ENCODE data around the gene EEF1A2. TPM values are rescaled to one million over a fixed set of nuclear protein-coding genes. Genes with fewer than 3 reads are reported as not detected.

Gene EEF1A2
- total RNA-seq, 1 donor from 2014 or later, result 0.67 TPM

- intact Hi-C loops (cut with DNase I), result no loop called here
- no peak for DNase-seq
- Histone ChIP-seq H3K36me3 (peaks cover 18% of the 10 kb centered on the region), H3K9me3 (no peaks in the 10 kb centered on the region), H3K4me1 (peaks cover 16% of the 10 kb centered on the region), H3K27me3 (no peaks in the 10 kb centered on the region), H3K4me3 (no peak overlapping the region), H3K27ac (no peak overlapping the region)
- ATAC-seq, result no peak
- TF ChIP-seq CTCF (IDR thresholded peaks at IDR 0.05), result no peak
Observed at GRCh38 chr20:63525971-63526370, 27.1 kb upstream of the EEF1A2 start.

GRCh38 chr20:63525185-63525584 is 26.3 kb upstream of the EEF1A2 start:
- no peak for TF ChIP-seq CTCF (IDR thresholded peaks at IDR 0.05)
- no peaks in the 10 kb centered on the region for H3K9me3 ChIP-seq
- DNase-seq (no peak), ATAC-seq (no peak)
- peaks cover 18% of the 10 kb centered on the region for H3K36me3 ChIP-seq
- intact Hi-C loops (cut with DNase I), result no loop called here
- H3K27me3 ChIP-seq, result no peaks in the 10 kb centered on the region
- H3K27ac ChIP-seq, result no peak overlapping the region
- peaks cover 16% of the 10 kb centered on the region for H3K4me1 ChIP-seq
- no peak overlapping the region for H3K4me3 ChIP-seq

GRCh38 chr20:63522981-63523611 is 24.2 kb upstream of the EEF1A2 start:
- no peak overlapping the region for H3K4me3 ChIP-seq
- no peaks in the 10 kb centered on the region for H3K27me3 ChIP-seq
- H3K36me3 ChIP-seq, result peaks cover 18% of the 10 kb centered on the region
- H3K27ac ChIP-seq, result no peak overlapping the region
- intact Hi-C loops (cut with DNase I), result no loop called here
- ATAC-seq, result no peak
- no peak for TF ChIP-seq CTCF (IDR thresholded peaks at IDR 0.05)
- peaks cover 21% of the 10 kb centered on the region for H3K4me1 ChIP-seq
- H3K9me3 ChIP-seq, result no peaks in the 10 kb centered on the region
- no peak for DNase-seq

- TF ChIP-seq CTCF (IDR thresholded peaks at IDR 0.05), result no peak
- peak overlapping the region; percentile 87 for H3K4me3 ChIP-seq
- intact Hi-C loops (cut with DNase I), result no loop called here
- no peaks in the 10 kb centered on the region for H3K9me3 ChIP-seq
- H3K4me1 ChIP-seq, result peaks cover 21% of the 10 kb centered on the region
- ATAC-seq, result no peak
- no peaks in the 10 kb centered on the region for H3K27me3 ChIP-seq
- DNase-seq, result no peak
- H3K27ac ChIP-seq, result no peak overlapping the region
- peaks cover 18% of the 10 kb centered on the region for H3K36me3 ChIP-seq
Observed at GRCh38 chr20:63522091-63522868, 23.4 kb upstream of the EEF1A2 start.

- no peaks in the 10 kb centered on the region for H3K9me3 ChIP-seq
- no peak for DNase-seq
- peak overlapping the region; percentile 97 for H3K27ac ChIP-seq
- no peak for TF ChIP-seq CTCF (IDR thresholded peaks at IDR 0.05)
- peaks cover 18% of the 10 kb centered on the region for H3K36me3 ChIP-seq
- ATAC-seq, result no peak
- H3K4me1 ChIP-seq, result peaks cover 21% of the 10 kb centered on the region
- no peaks in the 10 kb centered on the region for H3K27me3 ChIP-seq
- peak overlapping the region; percentile 87 for H3K4me3 ChIP-seq
- intact Hi-C loops (cut with DNase I), result no loop called here
Observed at GRCh38 chr20:63521602-63522001, 22.7 kb upstream of the EEF1A2 start.
